DMS 273 (cell line): Measurements from ENCODE around the gene SHISA7.
"Not testable (repeated sequence)": the region's sequence is repeated elsewhere in the genome, so short reads cannot be mapped to it uniquely, and the experiment has no call there.

Experiments used
- DNase-seq: peaks from one replicate; lab custom pipeline; 2025; ENCODE audit not compliant: unreplicated experiment; lab: John Stamatoyannopoulos, UW

Gene SHISA7

GRCh38 chr19:55421281-55421680 lies 21.8 kb downstream of the SHISA7 start:
- not testable (repeated sequence) for DNase-seq

GRCh38 chr19:55419624-55420236 lies 23.4 kb downstream of the SHISA7 start:
- DNase-seq: no peak

- no peak for DNase-seq
Measured at GRCh38 chr19:55419103-55419502, 24.0 kb downstream of the SHISA7 start.

GRCh38 chr19:55418185-55418584 lies 24.9 kb downstream of the SHISA7 start:
- DNase-seq: peak; percentile 88

GRCh38 chr19:55410168-55410567 lies 32.9 kb downstream of the SHISA7 start:
- no peak for DNase-seq

GRCh38 chr19:55409179-55409578 lies 33.9 kb downstream of the SHISA7 start:
- not testable (repeated sequence) for DNase-seq

GRCh38 chr19:55408533-55408872 lies 34.6 kb downstream of the SHISA7 start:
- no peak for DNase-seq

- DNase-seq: peak; percentile 100
Measured at GRCh38 chr19:55407800-55408532, 35.1 kb downstream of the SHISA7 start.

GRCh38 chr19:55407550-55407799 lies 35.6 kb downstream of the SHISA7 start, which contains the start of gene UBE2S:
UBE2S (minus strand) TSS chr19:55407788; CDS start chr19:55407589, 199 bp downstream.
- not testable (repeated sequence) for DNase-seq

GRCh38 chr19:55406826-55407549 lies 36.1 kb downstream of the SHISA7 start:
- DNase-seq: peak; percentile 58

- no peak for DNase-seq
Measured at GRCh38 chr19:55406091-55406825, 36.8 kb downstream of the SHISA7 start.

GRCh38 chr19:55405638-55406037 lies 37.5 kb downstream of the SHISA7 start:
- DNase-seq: no peak

- no peak for DNase-seq
Measured at GRCh38 chr19:55402509-55402908, 40.6 kb downstream of the SHISA7 start.

GRCh38 chr19:55401390-55401789 lies 41.7 kb downstream of the SHISA7 start:
- not testable (repeated sequence) for DNase-seq

GRCh38 chr19:55400281-55401087 lies 42.6 kb downstream of the SHISA7 start:
- DNase-seq: no peak

GRCh38 chr19:55398200-55398925 lies 44.7 kb downstream of the SHISA7 start:
- DNase-seq: no peak

- no peak for DNase-seq
Measured at GRCh38 chr19:55392820-55393761, 50.0 kb downstream of the SHISA7 start.

- DNase-seq: peak; percentile 59
Measured at GRCh38 chr19:55391702-55392615, 51.1 kb downstream of the SHISA7 start.
